Psoas muscle (tissue), 8 donors: Measurements from ENCODE around the gene DCAF5. TPM values are rescaled to one million over a fixed set of nuclear protein-coding genes. Genes with fewer than 3 reads are reported as not detected.

Source experiments
- ATAC-seq, 4 donors: fragments of 200-7000 bp; cut with Tn5 transposase; one replicate each; pipeline ENCODE4 v1.9.1; 2020; ENCODE audit warnings: moderate library complexity in 3 of 4, mild to moderate bottlenecking in 2 of 4
- DNase-seq, 2 donors: peaks; one replicate each; pipeline ENCODE4 v3.0.0-alpha.2; 2020
- H3K27ac ChIP-seq: fragments of 200-600 bp; one replicate; pipeline ENCODE4 v1.8.0; 2022
- H3K27me3 ChIP-seq, 3 donors: fragments of 200-600 bp in 1 of 3; one replicate each; pipeline versions ENCODE4 v1.6.1 to v1.8.0; 2013 to 2022; ENCODE audit warnings: low read length in 2 of 3, mild to moderate bottlenecking in 2 of 3, moderate library complexity in 1 of 3; ENCODE audit not compliant: insufficient read depth in 3 of 3
- H3K36me3 ChIP-seq, 2 donors: fragments of 200-600 bp in 1 of 2; one replicate each; pipeline versions ENCODE4 v1.6.1 to v1.8.0; 2013 to 2022; ENCODE audit warnings: low read depth in 1 of 2, mild to moderate bottlenecking in 1 of 2, moderate library complexity in 1 of 2; ENCODE audit not compliant: insufficient read depth in 1 of 2
- H3K4me1 ChIP-seq: fragments of 200-600 bp; one replicate; pipeline ENCODE4 v1.8.0; 2022
- H3K4me3 ChIP-seq: fragments of 200-600 bp; one replicate; pipeline ENCODE4 v1.8.0; 2022; ENCODE audit warnings: mild to moderate bottlenecking
- H3K9me3 ChIP-seq: fragments of 200-600 bp; one replicate; pipeline ENCODE4 v1.8.0; 2022
- CTCF ChIP-seq: fragments of 200-600 bp; IDR thresholded peaks from one replicate; pipeline ENCODE4 v1.8.0; 2022; ENCODE audit warnings: antibody characterized with exemption
- WGBS, 3 donors: extraction: QIAGEN DNeasy Blood & Tissue Kit; methylation state at CpG; one replicate each; pipeline versions ENCODE4 v1.1.6 to v1.1.7; 2013; 5-methylcytosine and 5-hydroxymethylcytosine counted together
- intact Hi-C, 2 donors: fragments of 100-400 bp; cut with DNase I; formaldehyde crosslinking; loops; one replicate each; pipeline versions ENCODE4 v1.11.0 to v1.14.2; 2022
- polyA plus RNA-seq, 3 donors: library from polyadenylated mRNA; stranded (reverse); fragments of 200-250 nt; gene quantifications; one replicate each; pipeline ENCODE4 v1.2.3, GENCODE V29; 2013
- total RNA-seq, 4 donors: library from RNA; stranded (reverse); fragmentation: NEBNext Ultra II Directional in 2 of 4; extraction: Animal tissue kit (Norgen Biotek cat#: 25700) in 2 of 4; gene quantifications; one replicate each; pipeline versions ENCODE4 v1.2.1 to v1.2.4, GENCODE V29; 2021 to 2023
- donor health status: healthy with polysubstance abuse.
- donor health status: DM: no; HTN: no; CAD: no; lungs with moderate emphysema.
- donor health status: Bipolar disorder and iron deficiency.
- donor health status: healthy.
- donor health status: DM: yes; HTN: yes; CAD: no.
- donor health status: DM: no; HTN: no; CAD: no.
- donor health status: DM: no; HTN: no; CAD: no.
- donor health status: DM: yes; HTN: yes; CAD: no.

The DCAF5 gene
- total and polyA plus RNA-seq, 7 donors, result 9.1 to 86.3 (median 74.7) TPM

- WGBS, 3 donors, result 29 to 35% (median 34%) methylated on average over 3 of the region's 3 CpGs
- Histone ChIP-seq H3K27me3 (no peaks in the 10 kb centered on the region), H3K4me3 (no peak overlapping the region), H3K9me3 (no peaks in the 10 kb centered on the region), H3K4me1 (peaks cover 14% of the 10 kb centered on the region), H3K27ac (no peak overlapping the region), H3K36me3 (peaks cover 7 to 75% of the 10 kb centered on the region in 2 donors)
- no peak for TF ChIP-seq CTCF
- DNase-seq, result no peak
- peak in 3 of 4 donors; percentile 64 to 69 (median 65) for ATAC-seq
- intact Hi-C loops, result no loop called here
These were observed 96.7 kb downstream of the DCAF5 start for GRCh38 chr14:69055999-69056788.

- no peak overlapping the region for H3K4me3 ChIP-seq
- no peak for TF ChIP-seq CTCF
- H3K27me3 ChIP-seq, result no peaks in the 10 kb centered on the region
- no peak overlapping the region for H3K27ac ChIP-seq
- intact Hi-C loops, result no loop called here
- DNase-seq (no peak), ATAC-seq (peak in 1 of 4 donors; percentile 43)
- peaks cover 24% of the 10 kb centered on the region for H3K4me1 ChIP-seq
- WGBS, 3 donors, result 92 to 94% (median 94%) methylated on average over 21 of the region's 21 CpGs
- H3K9me3 ChIP-seq, result no peaks in the 10 kb centered on the region
- peaks cover 6 to 65% of the 10 kb centered on the region in 2 donors for H3K36me3 ChIP-seq
These were observed 97.8 kb downstream of the DCAF5 start for GRCh38 chr14:69055125-69055524.

- 88 to 97% (median 90%) methylated on average over 11 of the region's 11 CpGs for WGBS, 3 donors
- no peaks in the 10 kb centered on the region for H3K27me3 ChIP-seq
- no peaks in the 10 kb centered on the region for H3K9me3 ChIP-seq
- H3K4me1 ChIP-seq, result peaks cover 32% of the 10 kb centered on the region
- no peak overlapping the region for H3K4me3 ChIP-seq
- ATAC-seq, result no peak
- peaks cover 6 to 54% of the 10 kb centered on the region in 2 donors for H3K36me3 ChIP-seq
- DNase-seq, result no peak
- intact Hi-C loops, result no loop called here
- no peak overlapping the region for H3K27ac ChIP-seq
- no peak for TF ChIP-seq CTCF
These were observed 98.9 kb downstream of the DCAF5 start for GRCh38 chr14:69054030-69054429.

- Histone ChIP-seq H3K4me1 (peaks cover 37% of the 10 kb centered on the region), H3K4me3 (no peak overlapping the region), H3K27ac (peak overlapping the region; percentile 27), H3K36me3 (peaks cover 6 to 37% of the 10 kb centered on the region in 2 donors), H3K27me3 (no peaks in the 10 kb centered on the region), H3K9me3 (no peaks in the 10 kb centered on the region)
- TF ChIP-seq CTCF, result no peak
- intact Hi-C loops, result no loop called here
- DNase-seq (no peak), ATAC-seq (no peak)
- WGBS, 3 donors, result 58 to 70% (median 62%) methylated on average over 4 of the region's 4 CpGs
These were observed 100.7 kb downstream of the DCAF5 start for GRCh38 chr14:69052181-69052601.
